Ramos (cell line): ENCODE measurements around the gene SMIM38.

Experiments used
- in situ Hi-C: fragments of 300-500 bp; cut with MboI; formaldehyde crosslinking; loops from one replicate; pipeline ENCODE4 v1.14.3; 2022; ENCODE audit warnings: low sequenced_read_pairs; ENCODE audit not compliant: unreplicated experiment

Gene SMIM38

GRCh38 chr11:69173331-69173730 is 17.6 kb downstream of the SMIM38 start:
- in situ Hi-C loops = no loop called here

GRCh38 chr11:69173925-69174581 is 18.3 kb downstream of the SMIM38 start:
- in situ Hi-C loops = no loop called here

GRCh38 chr11:69174841-69175240 is 19.1 kb downstream of the SMIM38 start:
- in situ Hi-C loops = no loop called here

- in situ Hi-C loops = no loop called here
Observed at GRCh38 chr11:69178819-69179482, 23.2 kb downstream of the SMIM38 start.

- in situ Hi-C loops = no loop called here
Observed at GRCh38 chr11:69180226-69180625, 24.5 kb downstream of the SMIM38 start.

- in situ Hi-C loops = no loop called here
Observed at GRCh38 chr11:69180726-69181125, 25.0 kb downstream of the SMIM38 start.

DNA sequence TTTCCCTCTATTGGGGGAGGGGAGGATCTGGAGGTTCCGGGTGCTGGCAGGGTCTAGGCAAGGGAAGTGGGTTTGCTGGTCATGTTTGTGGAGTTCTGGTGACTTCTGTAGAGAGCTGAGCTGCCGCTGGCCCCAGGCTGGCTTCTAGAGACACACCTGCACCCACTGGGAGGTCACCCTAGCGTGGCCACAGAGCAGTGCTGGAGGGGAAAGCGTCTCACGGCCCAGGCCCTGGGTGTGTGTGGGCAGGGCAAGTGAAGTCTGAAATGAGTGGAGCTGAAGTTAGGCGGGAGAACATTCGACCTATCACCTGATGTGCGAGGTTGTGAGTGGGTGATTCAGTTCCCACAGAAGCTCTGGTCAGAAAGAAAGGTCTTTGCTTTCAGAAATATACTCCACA is 27.9 kb downstream of the SMIM38 start:
- in situ Hi-C loops = no loop called here

DNA sequence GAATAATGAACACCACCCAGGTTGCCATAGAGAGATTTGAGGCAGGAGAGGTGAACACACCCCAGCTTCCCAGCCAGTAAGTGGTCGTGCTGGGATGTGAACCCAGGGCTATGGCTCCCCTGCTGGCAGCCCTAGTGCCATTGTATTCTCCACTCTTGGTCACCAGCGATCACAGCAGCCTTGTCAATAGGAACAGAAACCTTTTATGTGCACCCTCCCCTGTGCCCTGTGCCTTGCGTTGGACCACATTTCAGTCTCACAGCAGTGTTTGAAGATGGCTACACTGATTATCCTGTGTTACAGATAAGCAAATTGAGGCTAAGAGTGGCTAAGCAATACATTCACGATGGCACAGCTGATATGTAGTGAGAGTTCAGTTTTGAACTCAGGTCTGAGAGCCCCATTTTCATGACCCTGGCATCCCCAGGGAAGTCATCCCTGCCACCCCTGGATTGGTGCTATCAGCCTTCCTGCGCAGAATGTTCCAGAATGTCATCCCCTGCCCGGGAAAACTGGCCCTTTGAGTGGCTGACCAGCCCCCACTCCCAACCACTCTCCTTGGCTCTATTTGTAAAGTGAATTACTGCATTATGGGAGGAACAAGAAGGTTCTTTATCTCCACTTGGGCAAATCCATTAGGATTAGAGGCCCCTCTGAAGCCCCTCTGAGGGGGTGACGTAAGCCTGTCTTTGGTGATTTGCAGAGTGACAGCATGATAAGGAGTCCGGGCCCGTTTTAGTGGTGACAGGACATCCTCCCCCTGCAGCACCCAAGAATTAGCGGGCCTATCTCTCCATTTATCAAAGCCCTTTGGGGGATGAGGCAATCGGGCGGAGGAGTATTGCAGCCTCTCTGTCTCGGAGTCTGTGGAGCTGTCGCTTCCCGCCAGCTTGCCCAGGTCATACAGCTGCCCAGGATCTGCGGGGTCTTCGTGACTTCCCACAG is 30.9 kb downstream of the SMIM38 start:
- in situ Hi-C loops = no loop called here

DNA sequence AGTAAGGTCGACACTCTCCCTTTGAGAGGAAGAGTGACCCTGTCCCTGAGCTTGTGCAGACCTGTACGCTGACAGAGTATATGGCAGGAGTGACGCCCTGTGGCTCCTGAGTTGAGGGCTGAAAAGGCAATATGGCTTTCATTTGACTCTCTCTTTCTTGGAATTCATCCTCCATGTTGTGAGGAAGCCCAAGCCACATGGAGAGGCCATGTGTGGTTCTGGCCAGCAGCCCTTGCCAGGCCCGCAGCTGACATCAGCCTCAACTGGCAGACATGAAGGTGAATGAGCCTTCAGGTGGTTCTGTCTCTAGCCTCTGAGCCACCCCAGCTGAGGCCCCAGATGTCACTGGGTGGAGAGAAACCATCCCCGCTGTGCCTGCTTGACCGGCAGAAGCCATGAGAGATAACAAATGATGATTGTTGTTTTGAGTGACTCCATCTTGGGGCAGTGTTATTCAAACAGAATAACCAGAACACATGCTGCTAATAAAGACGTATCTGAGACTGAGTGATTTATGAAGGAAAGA is 31.9 kb downstream of the SMIM38 start:
- in situ Hi-C loops = no loop called here

GRCh38 chr11:69189059-69189458 is 33.3 kb downstream of the SMIM38 start:
- in situ Hi-C loops = no loop called here

- in situ Hi-C loops = no loop called here
Observed at GRCh38 chr11:69190796-69191536, 35.2 kb downstream of the SMIM38 start.

- in situ Hi-C loops = no loop called here
Observed at GRCh38 chr11:69192301-69192721, 36.6 kb downstream of the SMIM38 start.

- in situ Hi-C loops = no loop called here
Observed at GRCh38 chr11:69193151-69193550, 37.4 kb downstream of the SMIM38 start.

- in situ Hi-C loops = no loop called here
Observed at GRCh38 chr11:69193629-69194028, 37.9 kb downstream of the SMIM38 start.

GRCh38 chr11:69194396-69194795 is 38.7 kb downstream of the SMIM38 start:
- in situ Hi-C loops = no loop called here

DNA sequence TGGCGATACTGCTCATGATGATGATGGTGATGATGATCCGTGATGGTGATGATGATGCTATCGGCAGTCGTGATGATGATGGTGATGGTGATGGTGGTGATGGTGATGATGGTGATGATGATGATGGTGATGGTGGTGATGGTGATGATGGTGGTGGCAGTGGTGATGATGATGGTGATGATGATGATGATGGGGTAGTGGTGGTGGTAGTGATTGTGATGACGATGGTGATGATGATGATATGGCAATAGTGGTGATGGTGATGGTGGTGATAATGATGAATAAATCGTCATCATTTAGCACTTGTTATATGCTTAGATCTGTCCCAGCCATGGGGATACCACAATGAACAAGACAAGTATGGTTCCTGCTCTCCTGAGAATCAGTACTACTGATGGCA is 39.2 kb downstream of the SMIM38 start:
- in situ Hi-C loops = no loop called here

DNA sequence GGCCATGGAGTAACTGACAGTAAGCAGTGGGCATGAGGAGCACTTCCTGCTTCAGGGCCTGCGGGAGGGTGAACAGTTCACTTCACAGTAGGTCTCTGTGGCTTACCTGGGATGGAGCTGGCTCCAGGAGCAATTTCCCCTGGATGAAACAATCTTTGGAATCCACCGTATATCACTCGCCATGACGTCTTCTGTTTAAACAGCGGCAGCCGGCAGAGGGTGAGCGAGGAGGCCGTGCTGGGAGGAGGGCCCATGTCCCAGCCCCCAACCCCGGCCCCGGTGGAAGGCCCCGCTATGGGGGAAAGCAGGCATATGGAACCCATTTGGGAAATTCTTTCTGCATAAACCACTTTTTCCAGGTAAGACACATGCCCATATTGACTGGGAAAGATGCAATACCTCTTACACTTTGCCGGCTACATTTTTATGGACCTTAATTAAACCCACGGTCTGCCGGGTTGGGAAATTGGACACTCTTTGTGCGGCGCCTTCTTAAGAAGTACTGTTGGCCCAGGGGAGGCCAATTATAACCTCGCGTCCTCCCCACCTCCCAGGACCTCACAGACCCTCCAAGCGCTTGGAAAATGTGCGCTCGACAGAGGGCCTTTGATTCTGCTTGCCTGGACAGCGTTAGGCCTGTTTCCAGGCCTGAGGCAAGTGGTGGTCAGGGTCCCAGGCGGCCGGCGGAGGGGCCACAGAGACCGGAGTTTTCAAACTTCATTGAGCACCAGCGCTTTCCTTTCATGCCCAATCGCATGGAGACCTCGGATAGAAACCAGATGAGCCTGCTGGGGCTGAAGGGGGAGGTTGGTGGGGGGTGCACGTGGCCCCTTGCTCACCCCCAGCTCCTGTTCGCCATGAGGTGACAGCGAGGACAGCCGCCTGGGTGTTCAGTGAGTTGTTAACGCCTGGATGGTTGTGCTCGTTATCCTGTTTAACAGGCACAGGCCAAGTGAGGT is 40.4 kb downstream of the SMIM38 start:
- in situ Hi-C loops = no loop called here

- in situ Hi-C loops = no loop called here
Observed at GRCh38 chr11:69196783-69197169, 41.0 kb downstream of the SMIM38 start.
